ENCODE results near the gene SLC1A2.

The SLC1A2 gene

DNA sequence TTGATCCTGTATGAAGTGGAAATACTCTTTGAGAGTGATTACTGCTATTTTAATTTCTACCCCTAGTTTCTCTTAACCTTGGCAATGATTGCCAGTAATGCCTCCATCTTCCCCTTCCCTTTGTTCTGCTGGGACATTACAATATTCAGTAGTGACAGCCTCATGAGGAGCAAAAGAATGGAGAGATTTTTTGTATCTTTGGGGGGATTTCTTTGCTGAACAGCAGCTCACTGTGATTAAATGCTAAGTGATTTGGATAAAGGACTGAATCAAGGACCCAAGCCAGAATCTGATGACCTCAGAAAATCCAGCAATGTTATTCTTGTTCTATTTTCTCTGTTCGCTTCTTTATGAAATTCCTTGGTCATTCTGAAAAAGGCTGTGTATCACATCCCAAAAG, 7.0 kb upstream of the SLC1A2 start (continued):
- TF ChIP-seq, protein P1, sequence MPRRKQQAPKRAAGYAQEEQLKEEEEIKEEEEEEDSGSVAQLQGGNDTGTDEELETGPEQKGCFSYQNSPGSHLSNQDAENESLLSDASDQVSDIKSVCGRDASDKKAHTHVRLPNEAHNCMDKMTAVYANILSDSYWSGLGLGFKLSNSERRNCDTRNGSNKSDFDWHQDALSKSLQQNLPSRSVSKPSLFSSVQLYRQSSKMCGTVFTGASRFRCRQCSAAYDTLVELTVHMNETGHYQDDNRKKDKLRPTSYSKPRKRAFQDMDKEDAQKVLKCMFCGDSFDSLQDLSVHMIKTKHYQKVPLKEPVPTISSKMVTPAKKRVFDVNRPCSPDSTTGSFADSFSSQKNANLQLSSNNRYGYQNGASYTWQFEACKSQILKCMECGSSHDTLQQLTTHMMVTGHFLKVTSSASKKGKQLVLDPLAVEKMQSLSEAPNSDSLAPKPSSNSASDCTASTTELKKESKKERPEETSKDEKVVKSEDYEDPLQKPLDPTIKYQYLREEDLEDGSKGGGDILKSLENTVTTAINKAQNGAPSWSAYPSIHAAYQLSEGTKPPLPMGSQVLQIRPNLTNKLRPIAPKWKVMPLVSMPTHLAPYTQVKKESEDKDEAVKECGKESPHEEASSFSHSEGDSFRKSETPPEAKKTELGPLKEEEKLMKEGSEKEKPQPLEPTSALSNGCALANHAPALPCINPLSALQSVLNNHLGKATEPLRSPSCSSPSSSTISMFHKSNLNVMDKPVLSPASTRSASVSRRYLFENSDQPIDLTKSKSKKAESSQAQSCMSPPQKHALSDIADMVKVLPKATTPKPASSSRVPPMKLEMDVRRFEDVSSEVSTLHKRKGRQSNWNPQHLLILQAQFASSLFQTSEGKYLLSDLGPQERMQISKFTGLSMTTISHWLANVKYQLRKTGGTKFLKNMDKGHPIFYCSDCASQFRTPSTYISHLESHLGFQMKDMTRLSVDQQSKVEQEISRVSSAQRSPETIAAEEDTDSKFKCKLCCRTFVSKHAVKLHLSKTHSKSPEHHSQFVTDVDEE (CRISPR knock-in tag; IDR thresholded peaks at IDR 0.05), result no peak
- TF ChIP-seq ESRRG (CRISPR knock-in tag; IDR thresholded peaks at IDR 0.05) (no peak), ZNF70 (CRISPR knock-in tag; IDR thresholded peaks at IDR 0.05) (no peak), ZFP30 (CRISPR knock-in tag; IDR thresholded peaks at IDR 0.05) (no peak), ARNTL (CRISPR knock-in tag; IDR thresholded peaks at IDR 0.05; ENCODE audit: borderline replicate concordance, low read depth) (no peak), TOX (CRISPR knock-in tag; IDR thresholded peaks at IDR 0.05; ENCODE audit: borderline replicate concordance) (no peak), ZC3H10 (CRISPR knock-in tag; IDR thresholded peaks at IDR 0.05) (no peak), ZNF565 (CRISPR knock-in tag; conservative IDR thresholded peaks at IDR 0.05; ENCODE audit: low read depth) (no peak)
- TF ChIP-seq, protein P2, sequence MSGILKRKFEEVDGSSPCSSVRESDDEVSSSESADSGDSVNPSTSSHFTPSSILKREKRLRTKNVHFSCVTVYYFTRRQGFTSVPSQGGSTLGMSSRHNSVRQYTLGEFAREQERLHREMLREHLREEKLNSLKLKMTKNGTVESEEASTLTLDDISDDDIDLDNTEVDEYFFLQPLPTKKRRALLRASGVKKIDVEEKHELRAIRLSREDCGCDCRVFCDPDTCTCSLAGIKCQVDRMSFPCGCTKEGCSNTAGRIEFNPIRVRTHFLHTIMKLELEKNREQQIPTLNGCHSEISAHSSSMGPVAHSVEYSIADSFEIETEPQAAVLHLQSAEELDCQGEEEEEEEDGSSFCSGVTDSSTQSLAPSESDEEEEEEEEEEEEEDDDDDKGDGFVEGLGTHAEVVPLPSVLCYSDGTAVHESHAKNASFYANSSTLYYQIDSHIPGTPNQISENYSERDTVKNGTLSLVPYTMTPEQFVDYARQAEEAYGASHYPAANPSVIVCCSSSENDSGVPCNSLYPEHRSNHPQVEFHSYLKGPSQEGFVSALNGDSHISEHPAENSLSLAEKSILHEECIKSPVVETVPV (CRISPR knock-in tag; IDR thresholded peaks at IDR 0.05), result no peak

GRCh38 chr11:35425603-35426212, 6.3 kb upstream of the SLC1A2 start:
- TF ChIP-seq PPARA (CRISPR knock-in tag; IDR thresholded peaks at IDR 0.05; ENCODE audit: borderline replicate concordance) (no peak), TCF4 (CRISPR knock-in tag; IDR thresholded peaks at IDR 0.05; ENCODE audit: borderline replicate concordance) (no peak), CSDC2 (CRISPR knock-in tag; IDR thresholded peaks at IDR 0.05) (no peak), ZNF8 (CRISPR knock-in tag; IDR thresholded peaks at IDR 0.05) (no peak), ZC3H10 (CRISPR knock-in tag; IDR thresholded peaks at IDR 0.05) (no peak), ZFP30 (CRISPR knock-in tag; IDR thresholded peaks at IDR 0.05) (no peak), RARB (CRISPR knock-in tag; IDR thresholded peaks at IDR 0.05) (no peak), ZFP3 (CRISPR knock-in tag; IDR thresholded peaks at IDR 0.05) (no peak), ZNF565 (CRISPR knock-in tag; conservative IDR thresholded peaks at IDR 0.05; ENCODE audit: low read depth) (no peak), BACH2 (CRISPR knock-in tag; IDR thresholded peaks at IDR 0.05; ENCODE audit: borderline replicate concordance) (no peak), ZNF70 (CRISPR knock-in tag; IDR thresholded peaks at IDR 0.05) (no peak), PATZ1 (CRISPR knock-in tag; IDR thresholded peaks at IDR 0.05; ENCODE audit: borderline replicate concordance) (no peak), ISL1 (CRISPR knock-in tag; IDR thresholded peaks at IDR 0.05) (no peak)
- TF ChIP-seq, protein P2 (CRISPR knock-in tag; IDR thresholded peaks at IDR 0.05), result no peak
- no peak for ATAC-seq

DNA sequence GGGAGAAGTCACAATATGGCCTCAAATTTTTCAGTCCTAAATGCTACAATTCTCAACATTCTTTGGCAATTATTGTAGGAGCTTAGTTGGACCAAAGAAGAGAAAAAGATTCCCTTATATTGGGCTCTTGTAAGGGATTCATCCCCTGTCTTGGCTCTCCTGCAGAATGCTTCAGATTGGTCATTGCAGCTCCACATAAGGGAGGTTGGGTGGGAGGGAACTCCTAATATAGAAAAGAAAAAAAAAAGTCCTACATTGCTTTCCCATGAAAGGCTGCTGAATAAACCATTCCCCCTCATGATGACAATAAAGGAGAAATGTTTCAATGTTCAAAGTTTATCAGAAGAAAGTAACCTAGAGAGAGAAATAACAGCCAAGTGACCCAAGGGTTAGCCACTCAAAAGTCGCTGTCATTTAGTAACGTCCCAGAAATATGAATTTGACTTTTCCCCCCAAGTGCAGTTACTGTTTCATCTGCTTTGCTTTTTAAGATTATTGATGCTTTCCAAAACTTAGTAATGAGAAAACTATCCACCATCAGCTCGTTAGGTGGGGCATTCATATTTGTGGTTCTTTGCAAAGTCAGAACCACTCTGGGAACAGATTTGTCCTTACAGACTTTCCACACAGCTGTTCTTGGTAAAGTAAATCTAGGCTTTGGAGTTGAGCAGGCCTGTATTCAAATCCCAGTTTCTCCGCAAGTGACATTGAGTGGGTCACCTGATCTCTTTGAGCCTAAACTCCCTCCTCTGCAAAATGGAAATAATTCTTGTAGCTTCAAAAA, 5.0 kb upstream of the SLC1A2 start:
- no peak for ATAC-seq
- TF ChIP-seq GLIS3 (CRISPR knock-in tag; IDR thresholded peaks at IDR 0.05) (no peak), ZNF70 (CRISPR knock-in tag; IDR thresholded peaks at IDR 0.05) (no peak), ZFP30 (CRISPR knock-in tag; IDR thresholded peaks at IDR 0.05) (no peak), ARNTL (CRISPR knock-in tag; IDR thresholded peaks at IDR 0.05; ENCODE audit: borderline replicate concordance, low read depth) (no peak), OSR1 (CRISPR knock-in tag; IDR thresholded peaks at IDR 0.05) (no peak), TCF4 (CRISPR knock-in tag; IDR thresholded peaks at IDR 0.05; ENCODE audit: borderline replicate concordance) (no peak), ZNF565 (CRISPR knock-in tag; conservative IDR thresholded peaks at IDR 0.05; ENCODE audit: low read depth) (no peak), TOX (CRISPR knock-in tag; IDR thresholded peaks at IDR 0.05; ENCODE audit: borderline replicate concordance) (no peak), PPARA (CRISPR knock-in tag; IDR thresholded peaks at IDR 0.05; ENCODE audit: borderline replicate concordance) (no peak)
- TF ChIP-seq, protein P2 (CRISPR knock-in tag; IDR thresholded peaks at IDR 0.05), result no peak

Data from SK-N-SH treated with all-trans-retinoic acid at 6 μM for 48 hours (cell line).